ENCODE results near the gene LCA5L. TPM values are rescaled to one million over a fixed set of nuclear protein-coding genes. Genes with fewer than 3 reads are reported as not detected.
A peak's percentile ranks its signal among the peaks of the same experiment; 100 is the strongest.

Gene LCA5L
- polyA plus RNA-seq, 2 of the 4 experiments (the other 2 are of a cell fraction), result 0.90 to 2.8 TPM

DNA sequence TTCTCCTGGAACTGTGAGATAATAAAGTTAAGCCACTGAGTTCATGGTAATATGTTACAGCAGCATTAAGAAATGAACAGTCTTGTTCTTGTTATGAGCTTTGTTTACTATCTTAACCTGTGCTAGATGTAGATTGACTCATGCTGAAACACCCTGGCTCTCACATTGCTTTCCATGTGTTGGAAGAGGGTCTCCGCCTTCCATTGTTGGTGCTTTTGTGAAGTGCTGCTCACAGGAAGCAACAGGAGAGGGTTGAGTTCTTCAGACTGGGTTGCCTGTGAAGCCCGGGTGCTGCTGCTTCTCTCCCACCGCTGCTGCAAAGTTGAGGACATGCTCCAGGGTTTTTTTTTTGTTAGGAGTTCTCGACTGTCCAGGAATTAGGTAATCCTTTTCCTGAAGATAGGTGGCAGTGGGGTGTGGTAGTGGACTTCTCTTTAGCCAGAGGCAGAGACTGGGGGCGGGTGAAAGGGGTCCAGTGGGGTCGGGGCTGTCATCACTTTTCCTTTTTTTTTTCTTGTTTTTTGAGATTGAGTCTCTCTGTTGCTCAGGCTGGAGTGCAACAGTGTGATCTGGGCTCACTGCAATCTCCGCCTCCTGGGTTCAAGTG is 68.0 kb downstream of the LCA5L start:
- ChIA-PET CTCF (interaction anchor here (0.6 kb wide), 1 partner anchor 101 kb away, joined by 3 read pairs; no protein-coding TSS in a partner anchor), POLR2A (no interaction called here)
- TF ChIP-seq SREBF2 (IDR thresholded peaks at IDR 0.05) (no peak), TFCP2L1 (CRISPR knock-in tag; IDR thresholded peaks at IDR 0.05) (no peak), SMC3 (IDR thresholded peaks at IDR 0.05) (no peak), ZC3H11A (IDR thresholded peaks at IDR 0.05) (no peak), CHD2 (IDR thresholded peaks at IDR 0.05; ENCODE audit: low read length, partially characterized antibody) (no peak), FOXS1 (CRISPR knock-in tag; IDR thresholded peaks at IDR 0.05) (no peak), NFE2L2 (conservative IDR thresholded peaks at IDR 0.05; ENCODE audit: low read length) (no peak), JUNB (IDR thresholded peaks at IDR 0.05) (no peak), NPAS2 (CRISPR knock-in tag; IDR thresholded peaks at IDR 0.05; ENCODE audit: borderline replicate concordance) (no peak), CBX8 (IDR thresholded peaks at IDR 0.05) (no peak), MAFK (IDR thresholded peaks at IDR 0.05; ENCODE audit: partially characterized antibody) (no peak)
- TF ChIP-seq, protein P1, sequence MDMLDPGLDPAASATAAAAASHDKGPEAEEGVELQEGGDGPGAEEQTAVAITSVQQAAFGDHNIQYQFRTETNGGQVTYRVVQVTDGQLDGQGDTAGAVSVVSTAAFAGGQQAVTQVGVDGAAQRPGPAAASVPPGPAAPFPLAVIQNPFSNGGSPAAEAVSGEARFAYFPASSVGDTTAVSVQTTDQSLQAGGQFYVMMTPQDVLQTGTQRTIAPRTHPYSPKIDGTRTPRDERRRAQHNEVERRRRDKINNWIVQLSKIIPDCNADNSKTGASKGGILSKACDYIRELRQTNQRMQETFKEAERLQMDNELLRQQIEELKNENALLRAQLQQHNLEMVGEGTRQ (IDR thresholded peaks at IDR 0.05), result no peak
- TF ChIP-seq, protein P2, sequence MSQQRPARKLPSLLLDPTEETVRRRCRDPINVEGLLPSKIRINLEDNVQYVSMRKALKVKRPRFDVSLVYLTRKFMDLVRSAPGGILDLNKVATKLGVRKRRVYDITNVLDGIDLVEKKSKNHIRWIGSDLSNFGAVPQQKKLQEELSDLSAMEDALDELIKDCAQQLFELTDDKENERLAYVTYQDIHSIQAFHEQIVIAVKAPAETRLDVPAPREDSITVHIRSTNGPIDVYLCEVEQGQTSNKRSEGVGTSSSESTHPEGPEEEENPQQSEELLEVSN (IDR thresholded peaks at IDR 0.05; ENCODE audit: borderline replicate concordance, low read depth), result no peak
- H3K4me1 ChIP-seq, result 0 out of 3 replicates have a peak, but pooled peaks cover 6% of the 10 kb centered on the region
- 61% methylated on average over 7 of the region's 7 CpGs for WGBS (ENCODE audit: missing lambda C conversion rate)
- H3K27ac ChIP-seq, result no peak overlapping the region
- ATAC-seq, result no peak
- no peaks in the 10 kb centered on the region for H3K9me3 ChIP-seq
- H3K4me2 ChIP-seq, result 0 out of 3 replicates have a peak overlapping the region, but pooled peaks have one; percentile 10
- no peak overlapping the region for H3K4me3 ChIP-seq
- FAIRE-seq, result no peak
- DNase-seq (ENCODE audit: low read depth in 1 of 2, low spot score in 1 of 2), result no peak

DNA sequence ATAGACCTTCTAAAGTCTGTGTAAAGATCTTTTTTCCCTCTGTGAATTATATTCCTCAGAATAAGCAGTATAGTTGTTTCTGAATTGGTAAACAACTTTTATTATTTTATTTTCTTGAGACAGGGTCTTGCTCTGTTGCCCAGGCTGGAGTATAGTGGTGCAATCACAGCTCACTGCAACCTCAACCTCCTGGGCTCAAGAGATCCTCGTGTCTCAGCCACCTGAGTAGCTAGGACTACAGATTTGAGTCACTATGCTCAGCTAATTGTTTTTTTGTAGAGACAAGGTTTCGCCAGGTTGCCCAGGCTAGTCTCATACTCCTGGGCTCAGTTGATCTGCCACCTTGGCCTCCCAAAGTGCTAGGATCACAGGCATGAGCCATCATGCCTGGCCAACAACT is 70.1 kb downstream of the LCA5L start:
- FAIRE-seq, result no peak
- no peak for ATAC-seq
- 36% methylated on average over 2 of the region's 2 CpGs for WGBS (ENCODE audit: missing lambda C conversion rate)
- Histone ChIP-seq H3K4me3 (no peak overlapping the region), H3K4me2 (no peak overlapping the region), H3K27ac (no peak overlapping the region), H3K9me3 (no peaks in the 10 kb centered on the region), H3K4me1 (0 out of 3 replicates have a peak, but pooled peaks cover 4% of the 10 kb centered on the region)
- TF ChIP-seq HOXA7 (CRISPR knock-in tag; IDR thresholded peaks at IDR 0.05) (no peak), MYC (IDR thresholded peaks at IDR 0.05; ENCODE audit: borderline replicate concordance, low read length) (no peak), ESRRA (IDR thresholded peaks at IDR 0.05; ENCODE audit: borderline replicate concordance, low read length) (no peak), FOSB (CRISPR knock-in tag; IDR thresholded peaks at IDR 0.05) (no peak), JUNB (IDR thresholded peaks at IDR 0.05) (no peak), NR3C1 (IDR thresholded peaks at IDR 0.05) (no peak), HDAC2 (IDR thresholded peaks at IDR 0.05) (no peak), CBX2 (IDR thresholded peaks at IDR 0.05; ENCODE audit: borderline replicate concordance, low read depth) (no peak), FOXS1 (CRISPR knock-in tag; IDR thresholded peaks at IDR 0.05) (no peak), EHMT2 (IDR thresholded peaks at IDR 0.05; ENCODE audit: low read depth) (no peak), FOSL2 (IDR thresholded peaks at IDR 0.05) (no peak), FOSL2 (CRISPR knock-in tag; IDR thresholded peaks at IDR 0.05) (no peak)
- TF ChIP-seq, protein P3, sequence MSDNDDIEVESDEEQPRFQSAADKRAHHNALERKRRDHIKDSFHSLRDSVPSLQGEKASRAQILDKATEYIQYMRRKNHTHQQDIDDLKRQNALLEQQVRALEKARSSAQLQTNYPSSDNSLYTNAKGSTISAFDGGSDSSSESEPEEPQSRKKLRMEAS (IDR thresholded peaks at IDR 0.05), result no peak
- TF ChIP-seq, protein P4, sequence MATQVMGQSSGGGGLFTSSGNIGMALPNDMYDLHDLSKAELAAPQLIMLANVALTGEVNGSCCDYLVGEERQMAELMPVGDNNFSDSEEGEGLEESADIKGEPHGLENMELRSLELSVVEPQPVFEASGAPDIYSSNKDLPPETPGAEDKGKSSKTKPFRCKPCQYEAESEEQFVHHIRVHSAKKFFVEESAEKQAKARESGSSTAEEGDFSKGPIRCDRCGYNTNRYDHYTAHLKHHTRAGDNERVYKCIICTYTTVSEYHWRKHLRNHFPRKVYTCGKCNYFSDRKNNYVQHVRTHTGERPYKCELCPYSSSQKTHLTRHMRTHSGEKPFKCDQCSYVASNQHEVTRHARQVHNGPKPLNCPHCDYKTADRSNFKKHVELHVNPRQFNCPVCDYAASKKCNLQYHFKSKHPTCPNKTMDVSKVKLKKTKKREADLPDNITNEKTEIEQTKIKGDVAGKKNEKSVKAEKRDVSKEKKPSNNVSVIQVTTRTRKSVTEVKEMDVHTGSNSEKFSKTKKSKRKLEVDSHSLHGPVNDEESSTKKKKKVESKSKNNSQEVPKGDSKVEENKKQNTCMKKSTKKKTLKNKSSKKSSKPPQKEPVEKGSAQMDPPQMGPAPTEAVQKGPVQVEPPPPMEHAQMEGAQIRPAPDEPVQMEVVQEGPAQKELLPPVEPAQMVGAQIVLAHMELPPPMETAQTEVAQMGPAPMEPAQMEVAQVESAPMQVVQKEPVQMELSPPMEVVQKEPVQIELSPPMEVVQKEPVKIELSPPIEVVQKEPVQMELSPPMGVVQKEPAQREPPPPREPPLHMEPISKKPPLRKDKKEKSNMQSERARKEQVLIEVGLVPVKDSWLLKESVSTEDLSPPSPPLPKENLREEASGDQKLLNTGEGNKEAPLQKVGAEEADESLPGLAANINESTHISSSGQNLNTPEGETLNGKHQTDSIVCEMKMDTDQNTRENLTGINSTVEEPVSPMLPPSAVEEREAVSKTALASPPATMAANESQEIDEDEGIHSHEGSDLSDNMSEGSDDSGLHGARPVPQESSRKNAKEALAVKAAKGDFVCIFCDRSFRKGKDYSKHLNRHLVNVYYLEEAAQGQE (IDR thresholded peaks at IDR 0.05), result no peak
- no peak for DNase-seq (ENCODE audit: low read depth in 1 of 2, low spot score in 1 of 2)
- POLR2A ChIA-PET, result no interaction called here
- CTCF ChIA-PET, result interaction anchor here (1.0 kb wide), 1 partner anchor 12 kb away, joined by 3 read pairs; no protein-coding TSS in a partner anchor

Measured in A549 (cell line).